Measurements from ENCODE around the gene PIGV.

DNA sequence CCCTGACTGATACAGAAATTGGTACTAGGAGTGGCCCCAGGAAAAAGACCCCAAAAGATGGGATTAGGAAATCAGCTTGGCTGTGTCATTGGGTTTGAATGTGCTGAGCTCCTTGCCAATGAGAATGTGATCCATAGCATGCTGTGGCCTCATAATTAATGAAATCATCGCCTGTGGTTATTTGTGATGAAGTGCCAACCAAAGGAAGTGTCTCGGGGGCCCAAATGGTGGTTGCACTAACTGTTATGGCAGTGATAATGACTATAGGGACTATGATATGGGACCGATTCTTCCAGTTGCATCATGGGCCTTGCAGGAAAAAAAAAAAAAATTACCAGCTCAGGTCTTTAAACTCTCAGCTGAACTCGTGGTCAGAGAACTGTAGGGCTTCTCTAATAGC, 23.3 kb downstream of the PIGV start:
- no peak for TF ChIP-seq POLR2A (IDR thresholded peaks at IDR 0.05)
- TF ChIP-seq, protein P1, sequence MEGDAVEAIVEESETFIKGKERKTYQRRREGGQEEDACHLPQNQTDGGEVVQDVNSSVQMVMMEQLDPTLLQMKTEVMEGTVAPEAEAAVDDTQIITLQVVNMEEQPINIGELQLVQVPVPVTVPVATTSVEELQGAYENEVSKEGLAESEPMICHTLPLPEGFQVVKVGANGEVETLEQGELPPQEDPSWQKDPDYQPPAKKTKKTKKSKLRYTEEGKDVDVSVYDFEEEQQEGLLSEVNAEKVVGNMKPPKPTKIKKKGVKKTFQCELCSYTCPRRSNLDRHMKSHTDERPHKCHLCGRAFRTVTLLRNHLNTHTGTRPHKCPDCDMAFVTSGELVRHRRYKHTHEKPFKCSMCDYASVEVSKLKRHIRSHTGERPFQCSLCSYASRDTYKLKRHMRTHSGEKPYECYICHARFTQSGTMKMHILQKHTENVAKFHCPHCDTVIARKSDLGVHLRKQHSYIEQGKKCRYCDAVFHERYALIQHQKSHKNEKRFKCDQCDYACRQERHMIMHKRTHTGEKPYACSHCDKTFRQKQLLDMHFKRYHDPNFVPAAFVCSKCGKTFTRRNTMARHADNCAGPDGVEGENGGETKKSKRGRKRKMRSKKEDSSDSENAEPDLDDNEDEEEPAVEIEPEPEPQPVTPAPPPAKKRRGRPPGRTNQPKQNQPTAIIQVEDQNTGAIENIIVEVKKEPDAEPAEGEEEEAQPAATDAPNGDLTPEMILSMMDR (IDR thresholded peaks at IDR 0.05) = no peak
